ENCODE results near the gene LIN7C.
"Not testable (repeated sequence)": the region's sequence is repeated elsewhere in the genome, so short reads cannot be mapped to it uniquely, and the experiment has no call there.

The LIN7C gene

GRCh38 chr11:27506200-27507182, at the start of gene LIN7C:
TSS of gene LIN7C (minus strand) at chr11:27506769. CDS start at chr11:27506752, 17 bp downstream.
- DNase-seq, result peak; percentile 96

GRCh38 chr11:27555264-27555663, 48.7 kb upstream of the LIN7C start:
- no peak for DNase-seq

- no peak for DNase-seq
Observed at GRCh38 chr11:27553186-27553585, 46.6 kb upstream of the LIN7C start.

GRCh38 chr11:27552341-27552740, 45.8 kb upstream of the LIN7C start:
- DNase-seq, result no peak

DNA sequence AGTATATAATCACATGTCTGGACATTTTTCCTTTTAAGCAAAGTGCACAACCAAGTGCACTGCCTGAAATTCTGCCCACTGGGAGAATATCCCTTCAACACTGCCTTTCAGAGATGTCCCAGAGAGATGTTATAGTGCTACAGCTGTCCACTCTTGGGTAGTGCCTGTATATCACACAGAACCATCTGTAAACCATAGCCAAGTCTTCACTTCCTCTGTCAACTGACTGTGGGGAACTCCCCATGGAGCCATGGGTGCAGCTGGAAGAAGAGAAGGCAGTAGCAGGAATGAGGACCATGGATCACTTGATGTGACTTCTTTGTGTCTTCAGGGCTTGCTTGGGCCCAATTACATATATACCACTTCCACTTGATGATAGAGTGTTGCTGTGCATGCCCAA, 44.6 kb upstream of the LIN7C start:
- no peak for DNase-seq

DNA sequence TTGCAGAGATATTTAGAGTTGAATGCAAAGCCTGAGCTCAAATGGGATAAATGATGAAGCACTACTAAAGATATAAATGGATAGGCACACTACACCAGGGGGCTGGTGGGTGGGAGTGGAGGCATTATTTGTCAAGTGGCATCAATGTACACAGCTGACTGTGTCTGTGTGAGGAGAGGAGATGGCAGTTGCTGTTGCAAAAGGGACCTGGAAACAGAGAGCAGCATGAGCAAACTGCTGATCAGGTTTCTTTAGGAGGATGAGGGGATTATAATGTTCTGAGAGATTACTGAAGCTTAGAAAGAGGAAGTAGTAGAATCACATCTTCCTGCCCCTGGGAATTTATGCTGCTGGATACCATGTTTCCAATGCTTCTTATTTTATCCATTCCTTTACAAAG, 39.4 kb upstream of the LIN7C start:
- DNase-seq, result no peak

DNA sequence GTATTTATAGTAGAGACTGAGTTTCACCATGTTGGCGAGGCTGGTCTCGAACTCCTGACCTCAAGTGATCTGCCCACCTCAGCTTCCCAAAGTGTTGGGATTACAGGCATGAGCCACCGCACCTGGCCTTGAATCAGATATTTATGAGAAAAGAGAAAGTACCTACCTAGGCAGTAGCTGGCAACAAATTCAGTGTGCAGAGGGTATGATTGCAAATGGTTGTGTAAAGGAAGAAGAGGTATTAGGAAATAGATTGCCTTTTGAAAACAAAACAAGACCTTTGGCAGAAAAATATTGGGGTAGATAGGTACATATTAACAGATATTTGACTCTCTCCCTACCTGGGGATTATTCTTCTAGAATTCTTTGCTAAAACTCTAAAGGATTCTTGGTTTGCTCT, 38.5 kb upstream of the LIN7C start:
- no peak for DNase-seq

DNA sequence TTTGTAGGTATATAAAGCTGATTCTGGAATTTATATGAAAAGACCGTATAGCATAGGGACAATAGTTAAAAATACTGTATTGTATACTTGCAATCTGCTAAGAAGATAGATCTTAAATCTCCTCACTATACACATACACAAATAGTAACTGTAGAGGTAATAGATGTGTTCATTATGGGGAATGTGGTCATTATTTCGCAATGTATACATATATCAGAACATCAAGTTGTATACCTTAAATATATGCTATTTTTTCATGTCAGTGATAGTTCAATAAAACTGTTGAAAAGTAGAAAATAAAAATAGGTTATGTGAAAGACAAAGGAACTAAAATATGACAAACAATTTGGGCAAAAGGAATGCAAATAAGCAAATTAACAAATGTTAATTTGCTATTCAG, 35.2 kb upstream of the LIN7C start:
- no peak for DNase-seq

GRCh38 chr11:27540051-27540450, 33.5 kb upstream of the LIN7C start:
- DNase-seq, result no peak

DNA sequence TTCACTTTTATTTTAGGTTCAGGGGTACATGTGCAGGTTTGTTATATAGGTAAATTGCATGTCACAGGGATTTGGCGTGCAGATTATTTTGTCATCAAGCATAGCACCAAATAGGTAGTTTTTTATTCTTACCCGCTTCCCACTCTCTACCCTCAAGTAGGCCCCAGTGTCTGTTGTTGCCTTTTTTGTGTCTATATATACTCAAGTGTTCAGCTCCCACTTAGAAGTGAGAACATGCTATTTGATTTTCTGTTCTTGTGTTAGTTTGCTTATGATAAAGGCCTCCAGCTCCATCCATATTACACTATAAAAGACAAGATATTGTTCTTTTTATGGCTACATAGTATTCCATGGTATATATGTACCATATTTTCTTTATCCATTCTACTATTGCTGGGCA, 28.5 kb upstream of the LIN7C start:
- no peak for DNase-seq

DNA sequence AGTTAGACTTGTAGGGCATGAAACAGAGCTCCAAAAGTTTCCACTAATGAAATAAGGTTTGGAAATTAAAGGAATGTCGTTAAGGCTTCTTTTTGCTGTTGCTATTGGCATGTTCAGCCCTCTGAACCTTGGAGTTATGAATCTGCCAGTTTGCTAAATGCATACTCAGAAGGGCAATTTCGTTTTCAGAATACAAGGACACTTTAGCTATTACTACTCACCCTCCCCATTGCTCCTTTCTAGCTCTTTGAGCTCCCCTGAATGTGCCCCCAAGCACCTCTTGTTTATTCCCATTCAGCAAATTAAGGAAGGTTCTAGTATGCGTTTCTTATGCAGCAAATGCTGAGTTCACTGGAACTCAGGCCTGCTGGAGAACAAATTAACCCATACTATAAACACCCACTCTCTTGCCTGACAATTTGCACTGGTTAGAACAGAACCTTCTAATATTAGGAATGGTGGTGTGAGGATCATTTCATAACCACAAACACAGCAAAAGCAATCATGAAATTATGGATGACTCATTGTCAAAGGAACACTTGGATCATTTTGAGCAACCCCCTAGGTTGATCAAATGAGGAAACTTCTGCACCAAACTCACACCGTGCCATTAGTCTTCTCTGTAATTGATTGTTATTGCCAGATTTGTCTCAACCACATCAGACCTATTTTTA, 26.2 kb upstream of the LIN7C start:
- DNase-seq, result no peak

- DNase-seq, result no peak
Observed at GRCh38 chr11:27528712-27529111, 22.1 kb upstream of the LIN7C start.

GRCh38 chr11:27526535-27526934, 20.0 kb upstream of the LIN7C start:
- no peak for DNase-seq

- DNase-seq, result no peak
Observed at GRCh38 chr11:27525824-27526516, 19.4 kb upstream of the LIN7C start.

- no peak for DNase-seq
Observed at GRCh38 chr11:27524155-27524554, 17.6 kb upstream of the LIN7C start.

- no peak for DNase-seq
Observed at GRCh38 chr11:27520226-27520625, 13.7 kb upstream of the LIN7C start.

DNA sequence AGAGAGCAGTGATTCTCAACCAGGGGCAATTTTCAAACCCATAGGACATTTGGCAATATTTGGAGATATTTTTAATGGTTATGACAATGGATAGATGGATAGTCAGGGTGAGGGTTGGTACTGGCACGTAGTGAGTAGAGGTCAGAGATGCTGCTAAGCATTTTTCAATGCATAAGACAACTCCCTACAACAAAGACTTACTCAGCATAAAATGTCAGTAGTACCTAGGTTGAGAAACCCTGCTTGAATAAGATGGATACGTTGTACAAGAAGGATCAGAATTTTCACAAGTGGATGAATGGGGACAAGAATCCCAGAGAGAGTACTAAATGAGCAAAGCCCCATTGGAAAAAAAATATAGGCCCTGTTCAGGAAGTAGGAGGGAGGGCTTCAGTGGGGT, 11.9 kb upstream of the LIN7C start:
- no peak for DNase-seq

- DNase-seq, result not testable (repeated sequence)
Observed at GRCh38 chr11:27517490-27517889, 10.9 kb upstream of the LIN7C start.

DNA sequence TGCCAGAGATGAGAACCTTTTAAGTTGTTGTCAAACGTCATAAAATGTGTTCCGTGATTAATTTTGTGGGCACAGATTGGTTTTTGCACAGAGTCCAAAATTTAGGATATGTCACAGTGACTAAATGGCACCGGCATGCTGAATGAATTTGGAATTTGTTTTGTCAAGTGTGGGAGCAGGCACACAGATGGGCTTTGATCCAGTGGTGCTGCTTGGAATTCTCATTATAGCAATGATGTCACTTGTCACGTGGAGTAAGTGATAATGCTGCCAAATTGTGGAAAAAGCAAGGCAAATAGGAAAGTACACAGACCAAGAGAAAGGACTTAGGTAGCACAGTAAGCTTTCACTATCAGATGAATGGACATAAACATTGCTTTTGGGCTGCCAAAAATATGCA, 8.0 kb upstream of the LIN7C start:
- no peak for DNase-seq

DNA sequence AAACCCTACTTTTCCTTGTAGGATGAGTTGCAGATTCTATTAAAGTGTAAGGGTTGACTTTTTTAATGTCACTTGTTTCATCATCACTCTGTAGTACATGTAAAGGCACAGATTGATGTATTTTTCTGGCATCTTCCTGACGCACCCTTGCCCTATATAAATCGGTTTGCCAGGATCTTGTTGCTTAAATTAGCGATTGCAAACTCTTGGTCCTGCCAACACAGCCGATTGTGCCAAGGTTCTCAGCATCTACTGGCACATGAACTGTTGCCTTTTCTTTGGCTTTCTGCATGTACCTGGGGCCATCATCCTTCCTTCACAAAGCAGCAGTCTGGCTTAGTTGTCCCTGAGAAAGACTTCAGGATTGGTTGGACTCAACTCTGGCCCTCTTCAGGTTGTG, 7.5 kb upstream of the LIN7C start:
- DNase-seq, result no peak

GRCh38 chr11:27513389-27513788, 6.8 kb upstream of the LIN7C start:
- DNase-seq, result no peak

- DNase-seq, result no peak
Observed at GRCh38 chr11:27512238-27512637, 5.7 kb upstream of the LIN7C start.

GRCh38 chr11:27509908-27510307, 3.3 kb upstream of the LIN7C start:
- no peak for DNase-seq

Measured in NCI-H2029 treated with DMSO at 0.1 percent for 48 hours (cell line).